Measurements from ENCODE around the gene TSPAN31.

DNA sequence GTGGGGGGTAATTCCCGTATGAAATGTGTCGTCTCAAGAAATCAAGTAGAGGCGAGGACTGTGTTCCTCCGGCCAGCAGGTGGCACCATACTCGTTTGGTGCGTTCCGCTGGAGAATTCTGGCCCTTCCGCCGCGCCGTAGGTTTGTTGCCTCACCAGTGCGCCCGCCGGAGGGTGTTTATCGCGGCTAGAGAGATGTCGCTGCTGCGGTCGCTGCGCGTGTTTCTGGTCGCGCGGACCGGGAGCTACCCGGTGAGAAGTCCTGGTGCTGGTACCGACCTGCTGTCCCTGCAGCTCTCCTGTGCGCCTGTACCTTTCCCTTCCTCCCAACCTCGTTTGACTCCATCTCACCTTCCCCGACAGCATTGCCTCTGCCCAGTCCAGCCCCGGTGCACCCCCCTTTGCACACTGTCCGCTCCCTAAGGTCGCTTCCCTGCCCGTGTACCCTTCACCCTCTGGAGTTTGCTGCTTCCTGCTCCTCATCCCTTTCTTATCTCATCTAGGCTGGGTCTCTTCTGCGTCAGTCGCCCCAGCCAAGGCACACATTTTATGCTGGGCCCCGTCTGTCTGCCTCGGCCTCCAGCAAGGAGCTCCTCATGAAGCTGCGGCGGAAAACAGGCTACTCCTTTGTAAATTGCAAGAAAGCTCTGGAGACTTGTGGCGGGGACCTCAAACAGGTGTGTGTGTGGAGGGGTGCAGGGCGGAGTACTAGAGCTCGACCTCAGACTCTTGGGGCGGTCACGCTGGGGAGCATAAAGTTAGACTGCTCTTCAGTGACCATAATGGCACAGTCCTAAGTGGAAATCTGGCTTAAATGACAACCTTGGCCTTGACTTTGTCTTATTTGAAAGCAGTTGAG lies 38.0 kb downstream of the TSPAN31 start, which contains the start of gene TSFM:
- TF ChIP-seq, protein P1, sequence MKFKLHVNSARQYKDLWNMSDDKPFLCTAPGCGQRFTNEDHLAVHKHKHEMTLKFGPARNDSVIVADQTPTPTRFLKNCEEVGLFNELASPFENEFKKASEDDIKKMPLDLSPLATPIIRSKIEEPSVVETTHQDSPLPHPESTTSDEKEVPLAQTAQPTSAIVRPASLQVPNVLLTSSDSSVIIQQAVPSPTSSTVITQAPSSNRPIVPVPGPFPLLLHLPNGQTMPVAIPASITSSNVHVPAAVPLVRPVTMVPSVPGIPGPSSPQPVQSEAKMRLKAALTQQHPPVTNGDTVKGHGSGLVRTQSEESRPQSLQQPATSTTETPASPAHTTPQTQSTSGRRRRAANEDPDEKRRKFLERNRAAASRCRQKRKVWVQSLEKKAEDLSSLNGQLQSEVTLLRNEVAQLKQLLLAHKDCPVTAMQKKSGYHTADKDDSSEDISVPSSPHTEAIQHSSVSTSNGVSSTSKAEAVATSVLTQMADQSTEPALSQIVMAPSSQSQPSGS (tag by site-specific recombination; IDR thresholded peaks at IDR 0.05; ENCODE audit: low read depth), result no peak
- TF ChIP-seq ZNF391 (tag by site-specific recombination; IDR thresholded peaks at IDR 0.05; ENCODE audit: borderline replicate concordance, low read depth), result peak; percentile 90
- TF ChIP-seq, protein P2, sequence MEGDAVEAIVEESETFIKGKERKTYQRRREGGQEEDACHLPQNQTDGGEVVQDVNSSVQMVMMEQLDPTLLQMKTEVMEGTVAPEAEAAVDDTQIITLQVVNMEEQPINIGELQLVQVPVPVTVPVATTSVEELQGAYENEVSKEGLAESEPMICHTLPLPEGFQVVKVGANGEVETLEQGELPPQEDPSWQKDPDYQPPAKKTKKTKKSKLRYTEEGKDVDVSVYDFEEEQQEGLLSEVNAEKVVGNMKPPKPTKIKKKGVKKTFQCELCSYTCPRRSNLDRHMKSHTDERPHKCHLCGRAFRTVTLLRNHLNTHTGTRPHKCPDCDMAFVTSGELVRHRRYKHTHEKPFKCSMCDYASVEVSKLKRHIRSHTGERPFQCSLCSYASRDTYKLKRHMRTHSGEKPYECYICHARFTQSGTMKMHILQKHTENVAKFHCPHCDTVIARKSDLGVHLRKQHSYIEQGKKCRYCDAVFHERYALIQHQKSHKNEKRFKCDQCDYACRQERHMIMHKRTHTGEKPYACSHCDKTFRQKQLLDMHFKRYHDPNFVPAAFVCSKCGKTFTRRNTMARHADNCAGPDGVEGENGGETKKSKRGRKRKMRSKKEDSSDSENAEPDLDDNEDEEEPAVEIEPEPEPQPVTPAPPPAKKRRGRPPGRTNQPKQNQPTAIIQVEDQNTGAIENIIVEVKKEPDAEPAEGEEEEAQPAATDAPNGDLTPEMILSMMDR (tag by site-specific recombination; IDR thresholded peaks at IDR 0.05), result peak; percentile 97
- TF ChIP-seq, protein P3, sequence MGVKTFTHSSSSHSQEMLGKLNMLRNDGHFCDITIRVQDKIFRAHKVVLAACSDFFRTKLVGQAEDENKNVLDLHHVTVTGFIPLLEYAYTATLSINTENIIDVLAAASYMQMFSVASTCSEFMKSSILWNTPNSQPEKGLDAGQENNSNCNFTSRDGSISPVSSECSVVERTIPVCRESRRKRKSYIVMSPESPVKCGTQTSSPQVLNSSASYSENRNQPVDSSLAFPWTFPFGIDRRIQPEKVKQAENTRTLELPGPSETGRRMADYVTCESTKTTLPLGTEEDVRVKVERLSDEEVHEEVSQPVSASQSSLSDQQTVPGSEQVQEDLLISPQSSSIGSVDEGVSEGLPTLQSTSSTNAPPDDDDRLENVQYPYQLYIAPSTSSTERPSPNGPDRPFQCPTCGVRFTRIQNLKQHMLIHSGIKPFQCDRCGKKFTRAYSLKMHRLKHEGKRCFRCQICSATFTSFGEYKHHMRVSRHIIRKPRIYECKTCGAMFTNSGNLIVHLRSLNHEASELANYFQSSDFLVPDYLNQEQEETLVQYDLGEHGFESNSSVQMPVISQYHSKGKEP (tag by site-specific recombination; IDR thresholded peaks at IDR 0.05), result peak; percentile 76; the same call in 1 of the 2 replicates
- TF ChIP-seq ZNF768 (tag by site-specific recombination; IDR thresholded peaks at IDR 0.05), result no peak
- TF ChIP-seq TCF7L2 (IDR thresholded peaks at IDR 0.05; ENCODE audit: borderline replicate concordance, low read depth, low read length), result no peak
- TF ChIP-seq, protein P4, sequence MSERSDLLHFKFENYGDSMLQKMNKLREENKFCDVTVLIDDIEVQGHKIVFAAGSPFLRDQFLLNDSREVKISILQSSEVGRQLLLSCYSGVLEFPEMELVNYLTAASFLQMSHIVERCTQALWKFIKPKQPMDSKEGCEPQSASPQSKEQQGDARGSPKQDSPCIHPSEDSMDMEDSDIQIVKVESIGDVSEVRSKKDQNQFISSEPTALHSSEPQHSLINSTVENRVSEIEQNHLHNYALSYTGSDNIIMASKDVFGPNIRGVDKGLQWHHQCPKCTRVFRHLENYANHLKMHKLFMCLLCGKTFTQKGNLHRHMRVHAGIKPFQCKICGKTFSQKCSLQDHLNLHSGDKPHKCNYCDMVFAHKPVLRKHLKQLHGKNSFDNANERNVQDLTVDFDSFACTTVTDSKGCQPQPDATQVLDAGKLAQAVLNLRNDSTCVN (tag by site-specific recombination; optimal IDR thresholded peaks at IDR 0.05), result peak; percentile 81
- TF ChIP-seq, protein P5, sequence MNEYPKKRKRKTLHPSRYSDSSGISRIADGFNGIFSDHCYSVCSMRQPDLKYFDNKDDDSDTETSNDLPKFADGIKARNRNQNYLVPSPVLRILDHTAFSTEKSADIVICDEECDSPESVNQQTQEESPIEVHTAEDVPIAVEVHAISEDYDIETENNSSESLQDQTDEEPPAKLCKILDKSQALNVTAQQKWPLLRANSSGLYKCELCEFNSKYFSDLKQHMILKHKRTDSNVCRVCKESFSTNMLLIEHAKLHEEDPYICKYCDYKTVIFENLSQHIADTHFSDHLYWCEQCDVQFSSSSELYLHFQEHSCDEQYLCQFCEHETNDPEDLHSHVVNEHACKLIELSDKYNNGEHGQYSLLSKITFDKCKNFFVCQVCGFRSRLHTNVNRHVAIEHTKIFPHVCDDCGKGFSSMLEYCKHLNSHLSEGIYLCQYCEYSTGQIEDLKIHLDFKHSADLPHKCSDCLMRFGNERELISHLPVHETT (tag by site-specific recombination; IDR thresholded peaks at IDR 0.05), result peak; percentile 97
- TF ChIP-seq SCRT2 (tag by site-specific recombination; IDR thresholded peaks at IDR 0.05), result peak; percentile 39; the same call in 1 of the 2 replicates
- no peak for TF ChIP-seq SETDB1 (IDR thresholded peaks at IDR 0.05; ENCODE audit: insufficient read length, low read length)
